Gastrocnemius medialis (tissue), 4 donors: ENCODE measurements around the gene TOR1AIP2. TPM values are rescaled to one million over a fixed set of nuclear protein-coding genes. Genes with fewer than 3 reads are reported as not detected.

Source experiments
- ATAC-seq, 2 donors: fragments of 150-250 bp; one replicate each; pipeline ENCODE4 v1.9.1; 2016
- DNase-seq, 2 donors: peaks; one replicate each; pipeline ENCODE4 v3.0.0-alpha.2; 2019
- H3K27ac ChIP-seq, 4 donors: fragments of 200-600 bp; sonication (generic); 1 replicate in 1 of 4; 2 replicates in 3 of 4; pipeline ENCODE4 v1.5.1; 2016 to 2018; ENCODE audit warnings: mild to moderate bottlenecking in 2 of 4, moderate library complexity in 1 of 4
- H3K27me3 ChIP-seq, 3 donors: fragments of 200-600 bp; sonication (generic) in 2 of 3; 1 replicate in 1 of 3; 2 replicates in 2 of 3; pipeline versions ENCODE4 v1.5.1 to v1.6.0; 2016 to 2019; ENCODE audit warnings: mild to moderate bottlenecking in 1 of 3, moderate library complexity in 1 of 3
- H3K36me3 ChIP-seq, 2 donors: fragments of 200-600 bp; sonication (generic) in 1 of 2; one replicate each; pipeline ENCODE4 v1.5.1; 2017 to 2018
- H3K4me1 ChIP-seq, 2 donors: fragments of 200-600 bp; sonication (generic) in 1 of 2; one replicate each; pipeline ENCODE4 v1.5.1; 2016 to 2017; ENCODE audit warnings: mild to moderate bottlenecking in 2 of 2
- H3K4me3 ChIP-seq, 4 donors: fragments of 200-600 bp; sonication (generic) in 3 of 4; 1 replicate in 1 of 4; 2 replicates in 3 of 4; pipeline ENCODE4 v1.5.1; 2016 to 2019; ENCODE audit warnings: mild to moderate bottlenecking in 2 of 4
- H3K9me3 ChIP-seq, 3 donors: fragments of 200-600 bp; sonication (generic) in 2 of 3; 1 replicate in 1 of 3; 2 replicates in 2 of 3; pipeline ENCODE4 v1.5.1; 2016 to 2019
- POLR2A ChIP-seq, 2 donors: fragments of 450-650 bp; IDR thresholded peaks; one replicate each; pipeline ENCODE4 v1.6.1; 2017; ENCODE audit warnings: antibody characterized with exemption in 2 of 2, mild to moderate bottlenecking in 2 of 2, moderate library complexity in 2 of 2
- in situ Hi-C, 4 donors: fragments of 200-750 bp; cut with MboI; loops; one replicate each; pipeline versions ENCODE4 v1.15.0 to v1.8.0; 2017; ENCODE audit warnings: low sequenced_read_pairs in 4 of 4
- intact Hi-C: fragments of 100-400 bp; cut with DNase I; formaldehyde crosslinking; loops from one replicate; pipeline ENCODE4 v1.15.1; 2023; ENCODE audit warnings: low total_unique reads
- total RNA-seq, 4 donors: library from RNA; depleted of rRNA; stranded (reverse); fragments of >200 nt; gene quantifications; one replicate each; pipeline versions ENCODE4 v1.1.0 to v1.2.3, GENCODE V29; 2016
- TF ChIP-seq, protein P1 (sequence below), 5 experiments: fragments of 450-650 bp in 3 of 5; fragments of 200-600 bp in 2 of 5; sonication (generic) in 2 of 5; IDR thresholded peaks in 4 of 5; conservative IDR thresholded peaks in 1 of 5; 1 replicate in 4 of 5; 2 replicates in 1 of 5; pipeline ENCODE4 v1.5.1; 2016 to 2019; ENCODE audit warnings: antibody characterized with exemption in 5 of 5, mild to moderate bottlenecking in 3 of 5, moderate library complexity in 3 of 5

Gene TOR1AIP2
- total RNA-seq, 4 donors from 2014 or later: 78.7 to 274 (median 129) TPM

DNA sequence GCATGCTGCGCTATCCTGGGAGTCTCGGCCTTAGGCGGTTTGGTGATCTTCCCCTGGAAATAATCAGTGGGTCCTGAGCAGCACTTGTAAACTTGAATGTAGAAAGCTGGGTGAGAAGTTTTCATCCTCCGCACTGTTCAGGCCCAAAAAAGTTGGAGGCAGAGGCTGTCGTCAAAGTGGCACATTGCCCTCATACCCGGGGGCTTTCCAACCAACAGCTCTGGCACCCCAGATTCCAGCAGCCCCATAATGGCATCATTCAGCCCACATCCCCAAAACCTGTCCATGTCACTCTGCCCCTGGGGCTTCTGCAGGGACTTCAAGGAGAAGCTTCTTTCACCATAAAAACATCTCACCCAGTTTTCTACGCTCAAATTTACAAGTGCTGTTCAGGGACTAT lies 59.3 kb downstream of the TOR1AIP2 start:
- DNase-seq (no peak), ATAC-seq (no peak)
- in situ Hi-C loops (loop anchor here in 1 of 4 donors (25.0 kb wide), 1 partner anchor 731 kb away; the partner anchor contains the start of gene TOR3A), intact Hi-C loops (no loop called here)
- Histone ChIP-seq H3K27me3 (no peaks in the 10 kb centered on the region), H3K36me3 (no peaks in the 10 kb centered on the region), H3K27ac (peak overlapping the region; percentile 28 to 42 (median 34)), H3K4me1 (peaks cover 14 to 19% of the 10 kb centered on the region in 2 donors), H3K9me3 (no peaks in the 10 kb centered on the region), H3K4me3 (no peak overlapping the region)
- TF ChIP-seq, protein P1, sequence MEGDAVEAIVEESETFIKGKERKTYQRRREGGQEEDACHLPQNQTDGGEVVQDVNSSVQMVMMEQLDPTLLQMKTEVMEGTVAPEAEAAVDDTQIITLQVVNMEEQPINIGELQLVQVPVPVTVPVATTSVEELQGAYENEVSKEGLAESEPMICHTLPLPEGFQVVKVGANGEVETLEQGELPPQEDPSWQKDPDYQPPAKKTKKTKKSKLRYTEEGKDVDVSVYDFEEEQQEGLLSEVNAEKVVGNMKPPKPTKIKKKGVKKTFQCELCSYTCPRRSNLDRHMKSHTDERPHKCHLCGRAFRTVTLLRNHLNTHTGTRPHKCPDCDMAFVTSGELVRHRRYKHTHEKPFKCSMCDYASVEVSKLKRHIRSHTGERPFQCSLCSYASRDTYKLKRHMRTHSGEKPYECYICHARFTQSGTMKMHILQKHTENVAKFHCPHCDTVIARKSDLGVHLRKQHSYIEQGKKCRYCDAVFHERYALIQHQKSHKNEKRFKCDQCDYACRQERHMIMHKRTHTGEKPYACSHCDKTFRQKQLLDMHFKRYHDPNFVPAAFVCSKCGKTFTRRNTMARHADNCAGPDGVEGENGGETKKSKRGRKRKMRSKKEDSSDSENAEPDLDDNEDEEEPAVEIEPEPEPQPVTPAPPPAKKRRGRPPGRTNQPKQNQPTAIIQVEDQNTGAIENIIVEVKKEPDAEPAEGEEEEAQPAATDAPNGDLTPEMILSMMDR (IDR thresholded peaks at IDR 0.05 in 4 of 5, conservative IDR thresholded peaks at IDR 0.05 in 1 of 5): no peak
- no peak for TF ChIP-seq POLR2A (IDR thresholded peaks at IDR 0.05)

DNA sequence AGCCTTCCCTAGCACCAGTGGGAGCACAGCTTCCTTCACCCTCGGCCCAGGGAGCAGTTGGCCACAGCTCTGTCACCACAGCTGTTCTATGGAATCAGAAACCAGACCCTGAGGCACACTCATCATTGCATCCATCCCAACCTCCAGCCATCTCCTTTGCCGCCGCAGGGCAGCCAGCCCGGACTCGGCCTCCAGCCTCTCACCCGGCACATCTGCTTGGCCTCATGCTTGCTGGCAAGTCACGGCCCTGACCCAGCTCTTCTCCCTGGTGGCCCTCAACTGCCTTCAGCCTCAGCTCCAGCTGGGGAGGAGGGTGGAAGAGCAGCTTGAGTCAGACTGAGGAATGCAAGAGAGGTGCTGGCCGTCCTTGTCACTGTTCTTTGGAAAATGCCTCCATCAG lies 59.8 kb downstream of the TOR1AIP2 start:
- Histone ChIP-seq H3K4me3 (no peak overlapping the region), H3K4me1 (peaks cover 14 to 19% of the 10 kb centered on the region in 2 donors), H3K36me3 (no peaks in the 10 kb centered on the region), H3K27me3 (no peaks in the 10 kb centered on the region), H3K9me3 (no peaks in the 10 kb centered on the region), H3K27ac (peak overlapping the region in 3 of 4 donors; percentile 28 to 42 (median 34))
- TF ChIP-seq, protein P1 (IDR thresholded peaks at IDR 0.05 in 4 of 5, conservative IDR thresholded peaks at IDR 0.05 in 1 of 5): no peak
- TF ChIP-seq POLR2A (IDR thresholded peaks at IDR 0.05): peak in 1 of 2 donors; percentile 6
- ATAC-seq (peak; percentile 15 to 29), DNase-seq (peak; percentile 46 to 62)
- intact Hi-C loops: no loop called here
- in situ Hi-C loops: loop anchor here in 1 of 4 donors (25.0 kb wide), 1 partner anchor 730 kb away; the partner anchor contains the start of gene TOR3A

DNA sequence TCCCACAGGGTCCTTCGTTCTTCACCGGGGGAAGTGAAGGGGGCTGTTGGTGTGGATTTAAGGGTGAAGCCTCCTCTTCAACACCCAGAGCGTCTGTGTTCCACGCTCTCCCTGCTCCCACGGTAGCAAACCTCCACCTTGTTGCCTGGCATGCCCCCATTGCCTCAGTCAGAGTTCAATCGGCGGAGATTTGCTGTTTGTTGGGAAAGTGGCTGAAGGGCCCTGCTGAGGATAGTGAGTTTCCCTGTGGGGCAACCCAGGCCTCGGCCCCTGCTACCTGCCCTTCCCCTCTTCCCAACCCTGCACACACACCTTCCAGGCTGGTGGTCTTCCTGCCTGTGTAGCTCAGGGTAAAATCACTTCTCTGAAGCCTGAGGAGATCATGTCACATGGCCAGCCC lies 60.5 kb downstream of the TOR1AIP2 start:
- H3K9me3 ChIP-seq: no peaks in the 10 kb centered on the region
- H3K27ac ChIP-seq: no peak overlapping the region
- H3K4me3 ChIP-seq: no peak overlapping the region
- peaks cover 0 to 3% (median 1%) of the 10 kb centered on the region in 3 donors for H3K27me3 ChIP-seq
- no peak for TF ChIP-seq POLR2A (IDR thresholded peaks at IDR 0.05)
- TF ChIP-seq, protein P1 (IDR thresholded peaks at IDR 0.05 in 4 of 5, conservative IDR thresholded peaks at IDR 0.05 in 1 of 5): no peak
- peaks cover 14 to 19% of the 10 kb centered on the region in 2 donors for H3K4me1 ChIP-seq
- DNase-seq (no peak), ATAC-seq (no peak)
- in situ Hi-C loops: loop anchor here in 1 of 4 donors (25.0 kb wide), 1 partner anchor 730 kb away; the partner anchor contains the start of gene TOR3A
- no peaks in the 10 kb centered on the region for H3K36me3 ChIP-seq
- intact Hi-C loops: no loop called here

DNA sequence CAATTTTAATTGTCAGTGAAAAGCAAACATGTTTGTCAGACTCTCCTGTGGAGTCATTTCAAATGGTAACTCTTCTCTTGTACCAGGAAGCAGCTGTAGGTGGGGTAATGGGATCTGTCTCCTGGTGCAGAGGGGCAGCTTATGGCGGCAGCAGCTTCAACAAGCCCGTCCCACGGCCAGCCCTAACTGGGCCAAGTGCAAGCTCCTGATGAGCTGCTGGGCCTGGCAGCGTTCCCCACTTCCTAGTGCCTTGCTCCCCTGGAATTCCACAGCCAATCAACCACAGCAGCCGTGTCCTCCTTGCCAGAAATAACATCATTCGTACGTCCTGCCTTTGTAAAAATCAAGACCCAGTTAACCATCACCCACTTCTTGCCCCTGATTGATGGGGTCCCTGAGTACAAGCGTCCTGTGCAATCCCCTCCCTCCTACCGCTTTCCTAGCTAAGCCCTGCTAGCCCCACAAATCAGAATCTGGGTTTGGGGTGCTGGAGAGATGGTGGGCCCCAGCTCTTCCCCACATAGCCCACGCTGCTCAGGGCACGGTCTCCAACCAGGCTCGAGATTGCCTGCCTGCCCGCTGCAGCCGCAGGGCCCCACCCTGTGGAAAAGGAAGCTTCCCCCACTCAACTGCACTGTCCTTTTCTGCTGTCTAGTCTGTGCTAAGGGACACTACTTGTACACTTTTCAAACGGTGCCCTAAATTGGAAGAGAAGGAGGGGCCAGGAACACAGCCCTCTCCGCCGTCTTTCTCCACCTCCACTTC lies 61.2 kb downstream of the TOR1AIP2 start:
- no peaks in the 10 kb centered on the region for H3K9me3 ChIP-seq
- H3K27ac ChIP-seq: peak overlapping the region in 3 of 4 donors; percentile 38 to 51 (median 45)
- H3K27me3 ChIP-seq: peaks cover 0 to 7% (median 5%) of the 10 kb centered on the region in 3 donors
- DNase-seq (peak; percentile 41 to 43), ATAC-seq (no peak)
- intact Hi-C loops: no loop called here
- H3K4me1 ChIP-seq: peaks cover 14 to 19% of the 10 kb centered on the region in 2 donors
- no peak for TF ChIP-seq POLR2A (IDR thresholded peaks at IDR 0.05)
- TF ChIP-seq, protein P1 (IDR thresholded peaks at IDR 0.05 in 4 of 5, conservative IDR thresholded peaks at IDR 0.05 in 1 of 5): no peak
- no peak overlapping the region for H3K4me3 ChIP-seq
- no peaks in the 10 kb centered on the region for H3K36me3 ChIP-seq
- in situ Hi-C loops: loop anchor here in 1 of 4 donors (25.0 kb wide), 1 partner anchor 729 kb away; the partner anchor contains the start of gene TOR3A
